ENCODE results near the gene GIGYF2. TPM values are rescaled to one million over a fixed set of nuclear protein-coding genes. Genes with fewer than 3 reads are reported as not detected.

The GIGYF2 gene
- total and polyA plus RNA-seq, 2 donors from 2014 or later = 13.5 to 79.8 TPM

GRCh38 chr2:232869138-232870017 is 172.2 kb downstream of the GIGYF2 start:
- Histone ChIP-seq H3K36me3 (ENCODE audit: control insufficient read depth in 2 of 3, insufficient read depth in 3 of 3, low read length in 3 of 3) (no peaks in the 10 kb centered on the region), H3K27me3 (ENCODE audit: control insufficient read depth, insufficient read depth, low read length) (no peaks in the 10 kb centered on the region), H3K27ac (ENCODE audit: low read depth in 2 of 2, low read length in 2 of 2) (no peak overlapping the region), H3K9me3 (ENCODE audit: control insufficient read depth in 2 of 3, insufficient read depth in 1 of 3, low read length in 3 of 3) (no peaks in the 10 kb centered on the region), H3K9ac (ENCODE audit: low read length in 3 of 3) (no peak overlapping the region), H3K4me1 (ENCODE audit: control insufficient read depth in 2 of 3, insufficient read depth in 2 of 3, low read depth in 1 of 3, low read length in 3 of 3) (no peaks in the 10 kb centered on the region), H3K4me3 (ENCODE audit: low read length in 3 of 3) (no peak overlapping the region)
- no peak for TF ChIP-seq CTCF (IDR thresholded peaks at IDR 0.05; ENCODE audit: borderline replicate concordance, extremely low read depth, insufficient read depth)
- DNase-seq (peak in 1 of 5 donors; percentile 28), FAIRE-seq (no peak)
- intact Hi-C loops (cut with DNase I) = no loop called here

GRCh38 chr2:232870018-232870765 is 173.1 kb downstream of the GIGYF2 start, which contains the start of gene SNORC:
TSS of gene SNORC (plus strand) at chr2:232870264. CDS start at chr2:232870342, 78 bp downstream.
- no peaks in the 10 kb centered on the region for H3K4me1 ChIP-seq (ENCODE audit: control insufficient read depth in 2 of 3, insufficient read depth in 2 of 3, low read depth in 1 of 3, low read length in 3 of 3)
- H3K27ac ChIP-seq (ENCODE audit: low read depth in 2 of 2, low read length in 2 of 2) = no peak within 1 kb of the TSS
- intact Hi-C loops (cut with DNase I) = no loop called here
- no peaks in the 10 kb centered on the region for H3K36me3 ChIP-seq (ENCODE audit: control insufficient read depth in 2 of 3, insufficient read depth in 3 of 3, low read length in 3 of 3)
- FAIRE-seq = no peak
- TF ChIP-seq CTCF (IDR thresholded peaks at IDR 0.05; ENCODE audit: borderline replicate concordance, extremely low read depth, insufficient read depth) = no peak
- peak in 1 of 5 donors; percentile 19 for DNase-seq
- no peak within 1 kb of the TSS for H3K9ac ChIP-seq (ENCODE audit: low read length in 3 of 3)
- no peaks in the 10 kb centered on the region for H3K27me3 ChIP-seq (ENCODE audit: control insufficient read depth, insufficient read depth, low read length)
- H3K4me3 ChIP-seq (ENCODE audit: low read length in 3 of 3) = no peak within 1 kb of the TSS
- H3K9me3 ChIP-seq (ENCODE audit: control insufficient read depth in 2 of 3, insufficient read depth in 1 of 3, low read length in 3 of 3) = no peaks in the 10 kb centered on the region

- no peaks in the 10 kb centered on the region for H3K27me3 ChIP-seq (ENCODE audit: control insufficient read depth, insufficient read depth, low read length)
- H3K27ac ChIP-seq (ENCODE audit: low read depth in 2 of 2, low read length in 2 of 2) = no peak overlapping the region
- no peaks in the 10 kb centered on the region for H3K36me3 ChIP-seq (ENCODE audit: control insufficient read depth in 2 of 3, insufficient read depth in 3 of 3, low read length in 3 of 3)
- TF ChIP-seq CTCF (IDR thresholded peaks at IDR 0.05; ENCODE audit: borderline replicate concordance, extremely low read depth, insufficient read depth) = no peak
- intact Hi-C loops (cut with DNase I) = no loop called here
- peak in 1 of 5 donors; percentile 30 for DNase-seq
- H3K9ac ChIP-seq (ENCODE audit: low read length in 3 of 3) = no peak overlapping the region
- no peak overlapping the region for H3K4me3 ChIP-seq (ENCODE audit: low read length in 3 of 3)
- H3K4me1 ChIP-seq (ENCODE audit: control insufficient read depth in 2 of 3, insufficient read depth in 2 of 3, low read depth in 1 of 3, low read length in 3 of 3) = peaks cover 0 to 2% (median 0%) of the 10 kb centered on the region in 3 donors
- no peaks in the 10 kb centered on the region for H3K9me3 ChIP-seq (ENCODE audit: control insufficient read depth in 2 of 3, insufficient read depth in 1 of 3, low read length in 3 of 3)
- FAIRE-seq = no peak
Observed at GRCh38 chr2:232870766-232871371, 173.7 kb downstream of the GIGYF2 start.
